ENCODE measurements around the gene BCAS4. TPM values are rescaled to one million over a fixed set of nuclear protein-coding genes. Genes with fewer than 3 reads are reported as not detected.

BCAS4 gene
- total RNA-seq, 1 donor from 2014 or later, result 9.3 TPM

GRCh38 chr20:50856475-50857041 lies 61.7 kb downstream of the BCAS4 start:
- no peaks in the 10 kb centered on the region for H3K9me3 Mint-ChIP-seq
- TF ChIP-seq, protein P1, sequence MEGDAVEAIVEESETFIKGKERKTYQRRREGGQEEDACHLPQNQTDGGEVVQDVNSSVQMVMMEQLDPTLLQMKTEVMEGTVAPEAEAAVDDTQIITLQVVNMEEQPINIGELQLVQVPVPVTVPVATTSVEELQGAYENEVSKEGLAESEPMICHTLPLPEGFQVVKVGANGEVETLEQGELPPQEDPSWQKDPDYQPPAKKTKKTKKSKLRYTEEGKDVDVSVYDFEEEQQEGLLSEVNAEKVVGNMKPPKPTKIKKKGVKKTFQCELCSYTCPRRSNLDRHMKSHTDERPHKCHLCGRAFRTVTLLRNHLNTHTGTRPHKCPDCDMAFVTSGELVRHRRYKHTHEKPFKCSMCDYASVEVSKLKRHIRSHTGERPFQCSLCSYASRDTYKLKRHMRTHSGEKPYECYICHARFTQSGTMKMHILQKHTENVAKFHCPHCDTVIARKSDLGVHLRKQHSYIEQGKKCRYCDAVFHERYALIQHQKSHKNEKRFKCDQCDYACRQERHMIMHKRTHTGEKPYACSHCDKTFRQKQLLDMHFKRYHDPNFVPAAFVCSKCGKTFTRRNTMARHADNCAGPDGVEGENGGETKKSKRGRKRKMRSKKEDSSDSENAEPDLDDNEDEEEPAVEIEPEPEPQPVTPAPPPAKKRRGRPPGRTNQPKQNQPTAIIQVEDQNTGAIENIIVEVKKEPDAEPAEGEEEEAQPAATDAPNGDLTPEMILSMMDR (conservative IDR thresholded peaks at IDR 0.05), result no peak

DNA sequence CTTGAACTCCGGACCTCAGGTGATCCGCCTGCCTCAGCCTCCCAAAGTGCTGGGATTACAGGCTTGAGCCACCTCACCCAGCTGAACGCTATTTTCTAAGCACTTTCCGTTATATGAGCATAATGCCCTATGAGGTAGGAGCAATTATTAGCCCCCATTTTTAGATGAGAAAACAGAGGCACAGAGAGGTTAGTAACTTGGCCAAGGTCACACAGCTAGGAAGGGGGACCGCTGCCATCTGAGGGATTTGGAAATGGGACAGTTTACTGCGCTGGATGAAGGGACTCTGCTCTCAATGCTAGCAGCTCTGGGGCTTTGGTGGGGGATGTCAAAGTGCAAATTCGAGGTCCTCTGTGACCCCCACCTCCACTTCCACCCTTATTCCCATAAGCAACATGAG lies 62.5 kb downstream of the BCAS4 start:
- Mint-ChIP-seq H3K27me3 (no peaks in the 10 kb centered on the region), H3K27ac (no peak overlapping the region), H3K4me3 (no peak overlapping the region), H3K36me3 (no peaks in the 10 kb centered on the region), H3K9me3 (no peaks in the 10 kb centered on the region), H3K4me1 (ENCODE audit: unreplicated experiment) (peaks cover 10% of the 10 kb centered on the region)
- TF ChIP-seq, protein P1 (conservative IDR thresholded peaks at IDR 0.05), result no peak
- no peak for DNase-seq (ENCODE audit: extremely low spot score, unreplicated experiment)

More at GRCh38 chr20:50856475-50857041, 61.7 kb downstream of the BCAS4 start:
- H3K36me3 Mint-ChIP-seq, result no peaks in the 10 kb centered on the region
- no peak overlapping the region for H3K4me3 Mint-ChIP-seq
- DNase-seq (ENCODE audit: extremely low spot score, unreplicated experiment), result no peak
- H3K27ac Mint-ChIP-seq, result peak overlapping the region; percentile 91
- H3K4me1 Mint-ChIP-seq (ENCODE audit: unreplicated experiment), result peaks cover 10% of the 10 kb centered on the region
- no peaks in the 10 kb centered on the region for H3K27me3 Mint-ChIP-seq

- Mint-ChIP-seq H3K4me3 (no peak overlapping the region), H3K9me3 (no peaks in the 10 kb centered on the region), H3K27ac (no peak overlapping the region), H3K36me3 (no peaks in the 10 kb centered on the region), H3K4me1 (ENCODE audit: unreplicated experiment) (peaks cover 10% of the 10 kb centered on the region), H3K27me3 (no peaks in the 10 kb centered on the region)
- no peak for DNase-seq (ENCODE audit: extremely low spot score, unreplicated experiment)
- TF ChIP-seq, protein P1 (conservative IDR thresholded peaks at IDR 0.05), result no peak
These were observed 63.7 kb downstream of the BCAS4 start for GRCh38 chr20:50858525-50858924.

GRCh38 chr20:50859161-50859560 lies 64.3 kb downstream of the BCAS4 start:
- no peak for DNase-seq (ENCODE audit: extremely low spot score, unreplicated experiment)
- Mint-ChIP-seq H3K9me3 (no peaks in the 10 kb centered on the region), H3K27me3 (no peaks in the 10 kb centered on the region), H3K27ac (peak overlapping the region; percentile 79), H3K4me3 (no peak overlapping the region), H3K36me3 (no peaks in the 10 kb centered on the region), H3K4me1 (ENCODE audit: unreplicated experiment) (peaks cover 10% of the 10 kb centered on the region)
- TF ChIP-seq, protein P1 (conservative IDR thresholded peaks at IDR 0.05), result no peak

- no peak overlapping the region for H3K27ac Mint-ChIP-seq
- H3K9me3 Mint-ChIP-seq, result no peaks in the 10 kb centered on the region
- no peaks in the 10 kb centered on the region for H3K36me3 Mint-ChIP-seq
- H3K4me1 Mint-ChIP-seq (ENCODE audit: unreplicated experiment), result peaks cover 6% of the 10 kb centered on the region
- DNase-seq (ENCODE audit: extremely low spot score, unreplicated experiment), result no peak
- no peaks in the 10 kb centered on the region for H3K27me3 Mint-ChIP-seq
- TF ChIP-seq, protein P1 (conservative IDR thresholded peaks at IDR 0.05), result no peak
- H3K4me3 Mint-ChIP-seq, result no peak overlapping the region
These were observed 66.2 kb downstream of the BCAS4 start for GRCh38 chr20:50861012-50861411.

DNA sequence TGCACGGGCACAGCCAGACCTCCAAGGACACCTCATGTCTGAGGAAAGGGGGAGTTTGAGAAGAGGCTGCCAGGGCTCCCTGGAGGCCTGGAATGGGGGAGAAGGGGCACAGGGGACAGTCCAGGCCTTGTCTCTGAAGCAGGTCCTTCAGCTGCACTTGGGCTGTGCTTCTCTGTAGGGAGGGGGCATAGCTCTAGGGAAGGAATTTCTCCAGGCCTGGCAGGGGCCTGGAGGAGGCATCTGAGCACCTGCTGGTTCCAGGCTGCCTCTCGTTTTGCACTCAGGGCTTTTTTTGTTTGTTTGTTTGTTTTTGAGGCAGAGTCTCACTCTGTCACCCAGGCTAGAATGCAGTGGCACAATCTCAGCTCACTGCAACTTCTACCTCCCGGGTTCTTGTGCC lies 67.7 kb downstream of the BCAS4 start:
- H3K36me3 Mint-ChIP-seq, result no peaks in the 10 kb centered on the region
- no peak overlapping the region for H3K4me3 Mint-ChIP-seq
- peaks cover 4% of the 10 kb centered on the region for H3K4me1 Mint-ChIP-seq (ENCODE audit: unreplicated experiment)
- no peaks in the 10 kb centered on the region for H3K27me3 Mint-ChIP-seq
- DNase-seq (ENCODE audit: extremely low spot score, unreplicated experiment), result no peak
- no peaks in the 10 kb centered on the region for H3K9me3 Mint-ChIP-seq
- TF ChIP-seq, protein P1 (conservative IDR thresholded peaks at IDR 0.05), result no peak
- H3K27ac Mint-ChIP-seq, result no peak overlapping the region

Measured in type B pancreatic cell (in vitro differentiated cells).